NOMO-1 treated with DMSO at 0.1 percent for 48 hours (cell line): Measurements from ENCODE around the gene LTBP1.

ENCODE experiments used
- DNase-seq: peaks from one replicate; lab custom pipeline; 2025; ENCODE audit not compliant: unreplicated experiment; lab: John Stamatoyannopoulos, UW

The LTBP1 gene

GRCh38 chr2:33442528-33443079 is 495.9 kb downstream of the LTBP1 start:
- no peak for DNase-seq

GRCh38 chr2:33443274-33443829 is 496.6 kb downstream of the LTBP1 start:
- DNase-seq, result no peak

GRCh38 chr2:33444967-33445366 is 498.2 kb downstream of the LTBP1 start:
- DNase-seq, result peak; percentile 13

DNA sequence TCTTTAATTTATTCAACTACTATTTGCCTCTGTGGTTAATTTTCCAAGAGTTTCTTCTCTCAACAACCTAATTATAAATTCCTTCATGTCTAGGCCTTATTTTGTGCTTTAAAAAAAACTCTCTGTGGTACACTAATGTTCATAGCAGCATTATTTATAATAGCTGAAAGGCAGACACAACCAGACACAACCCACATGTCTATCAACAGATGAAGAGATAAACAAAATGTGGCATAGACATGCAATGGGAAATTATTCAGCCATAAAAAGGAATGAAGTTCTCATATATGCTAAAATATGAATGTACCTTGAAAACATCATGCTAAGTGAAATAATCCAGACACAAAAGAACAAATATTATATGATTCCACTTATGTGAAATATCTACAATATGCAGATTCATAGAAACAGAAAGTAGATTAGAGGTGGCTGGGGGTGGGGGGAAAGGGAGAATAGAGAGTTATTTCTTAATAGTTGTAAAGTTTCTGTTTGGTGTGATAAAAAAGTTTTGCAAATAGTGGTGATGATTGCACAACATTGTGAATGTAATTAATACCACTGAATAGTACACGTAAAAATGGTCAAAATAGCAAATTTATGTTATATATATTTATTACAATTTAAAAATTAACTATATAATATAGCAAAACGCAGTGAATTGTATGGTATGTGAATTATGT is 501.6 kb downstream of the LTBP1 start:
- peak; percentile 29 for DNase-seq
